Measurements from ENCODE around the gene OR13J1.
"Not testable (repeated sequence)": the region's sequence is repeated elsewhere in the genome, so short reads cannot be mapped to it uniquely, and the experiment has no call there.

OR13J1 gene

GRCh38 chr9:35904338-35904737 lies 34.1 kb upstream of the OR13J1 start:
- DNase-seq, result no peak

GRCh38 chr9:35903049-35903448 lies 32.8 kb upstream of the OR13J1 start:
- no peak for DNase-seq

GRCh38 chr9:35899021-35899420 lies 28.8 kb upstream of the OR13J1 start:
- no peak for DNase-seq

- no peak for DNase-seq
These were observed 28.1 kb upstream of the OR13J1 start for GRCh38 chr9:35898337-35898736.

GRCh38 chr9:35897376-35898099 lies 27.3 kb upstream of the OR13J1 start:
- DNase-seq, result not testable (repeated sequence)

GRCh38 chr9:35896570-35896969 lies 26.4 kb upstream of the OR13J1 start:
- DNase-seq, result no peak

GRCh38 chr9:35892051-35892450 lies 21.9 kb upstream of the OR13J1 start:
- DNase-seq, result no peak

GRCh38 chr9:35891646-35892045 lies 21.4 kb upstream of the OR13J1 start:
- DNase-seq, result no peak

- not testable (repeated sequence) for DNase-seq
These were observed 14.7 kb upstream of the OR13J1 start for GRCh38 chr9:35884908-35885307.

GRCh38 chr9:35882996-35883395 lies 12.8 kb upstream of the OR13J1 start:
- no peak for DNase-seq

GRCh38 chr9:35882263-35882848 lies 12.2 kb upstream of the OR13J1 start:
- DNase-seq, result peak; percentile 91

GRCh38 chr9:35872505-35872904 lies 2.3 kb upstream of the OR13J1 start:
- no peak for DNase-seq

GRCh38 chr9:35871545-35871944 lies 1.3 kb upstream of the OR13J1 start:
- DNase-seq, result peak; percentile 19

GRCh38 chr9:35869621-35870216 lies 482 bp downstream of the OR13J1 start:
- DNase-seq, result peak; percentile 9

- no peak for DNase-seq
These were observed 1.3 kb downstream of the OR13J1 start for GRCh38 chr9:35868933-35869332.

- DNase-seq, result peak; percentile 44
These were observed 2.7 kb downstream of the OR13J1 start for GRCh38 chr9:35867538-35867937.

GRCh38 chr9:35864695-35865255 lies 5.4 kb downstream of the OR13J1 start:
- peak; percentile 21 for DNase-seq

GRCh38 chr9:35863583-35863982 lies 6.6 kb downstream of the OR13J1 start:
- peak; percentile 33 for DNase-seq

GRCh38 chr9:35862328-35862727 lies 7.9 kb downstream of the OR13J1 start:
- DNase-seq, result peak; percentile 24

- DNase-seq, result peak; percentile 40
These were observed 8.9 kb downstream of the OR13J1 start for GRCh38 chr9:35861161-35861897.

GRCh38 chr9:35859990-35860339 lies 10.2 kb downstream of the OR13J1 start:
- DNase-seq, result peak; percentile 13

GRCh38 chr9:35859310-35859989 lies 10.8 kb downstream of the OR13J1 start:
- peak; percentile 51 for DNase-seq

GRCh38 chr9:35858458-35858857 lies 11.7 kb downstream of the OR13J1 start:
- no peak for DNase-seq
